GM21526 (cell line): Measurements from ENCODE around the gene TTLL10.

ENCODE experiments used
- ATAC-seq: cut with Tn5 transposase; IDR thresholded peaks from one replicate; pipeline ENCODE4 v1.9.1; 2021; ENCODE audit warnings: moderate library complexity; ENCODE audit not compliant: unreplicated experiment, low FRiP score

The TTLL10 gene, protein sequence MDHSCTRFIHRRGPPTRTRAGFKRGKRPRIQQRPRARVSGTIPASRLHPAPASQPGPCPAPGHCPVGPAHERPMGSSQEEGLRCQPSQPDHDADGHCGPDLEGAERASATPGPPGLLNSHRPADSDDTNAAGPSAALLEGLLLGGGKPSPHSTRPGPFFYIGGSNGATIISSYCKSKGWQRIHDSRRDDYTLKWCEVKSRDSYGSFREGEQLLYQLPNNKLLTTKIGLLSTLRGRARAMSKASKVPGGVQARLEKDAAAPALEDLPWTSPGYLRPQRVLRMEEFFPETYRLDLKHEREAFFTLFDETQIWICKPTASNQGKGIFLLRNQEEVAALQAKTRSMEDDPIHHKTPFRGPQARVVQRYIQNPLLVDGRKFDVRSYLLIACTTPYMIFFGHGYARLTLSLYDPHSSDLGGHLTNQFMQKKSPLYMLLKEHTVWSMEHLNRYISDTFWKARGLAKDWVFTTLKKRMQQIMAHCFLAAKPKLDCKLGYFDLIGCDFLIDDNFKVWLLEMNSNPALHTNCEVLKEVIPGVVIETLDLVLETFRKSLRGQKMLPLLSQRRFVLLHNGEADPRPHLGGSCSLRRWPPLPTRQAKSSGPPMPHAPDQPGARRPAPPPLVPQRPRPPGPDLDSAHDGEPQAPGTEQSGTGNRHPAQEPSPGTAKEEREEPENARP

DNA sequence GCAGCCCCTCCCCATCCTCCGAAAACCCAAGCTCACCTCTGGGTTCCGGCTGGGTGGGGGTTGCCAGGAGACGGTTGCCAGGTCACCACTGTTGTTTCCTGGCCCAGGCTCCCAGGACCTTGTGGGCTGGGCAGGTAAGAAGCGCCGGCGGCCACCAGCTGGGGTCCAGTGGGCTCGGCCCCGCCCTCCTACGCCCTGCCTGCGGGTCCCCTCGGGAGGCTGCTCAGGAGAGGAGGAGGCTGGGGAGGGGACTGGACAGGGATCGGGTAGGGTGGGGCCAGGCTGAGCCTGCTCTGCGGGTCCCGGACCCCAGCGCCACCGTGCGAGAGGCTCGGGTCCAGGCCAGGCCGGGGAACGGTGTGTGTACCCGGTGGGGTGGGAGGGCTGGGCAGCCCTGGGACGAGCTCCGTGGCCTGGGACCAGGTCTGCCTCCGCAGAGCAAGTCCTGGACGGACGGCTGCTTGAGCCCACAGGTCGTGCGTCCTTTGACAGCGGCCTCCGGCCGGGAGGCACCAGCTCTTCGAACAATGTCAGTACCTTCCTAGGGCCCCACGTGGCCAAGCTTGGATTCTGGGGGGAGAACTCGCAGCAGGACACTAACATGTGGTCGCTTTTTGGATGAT lies at the start of gene TTLL10:
TSS of gene TTLL10 (plus strand) at position 88 of the 623 bp plus-strand sequence. CDS start 5,336 bp downstream, outside the sequence.
- ATAC-seq, result no peak

DNA sequence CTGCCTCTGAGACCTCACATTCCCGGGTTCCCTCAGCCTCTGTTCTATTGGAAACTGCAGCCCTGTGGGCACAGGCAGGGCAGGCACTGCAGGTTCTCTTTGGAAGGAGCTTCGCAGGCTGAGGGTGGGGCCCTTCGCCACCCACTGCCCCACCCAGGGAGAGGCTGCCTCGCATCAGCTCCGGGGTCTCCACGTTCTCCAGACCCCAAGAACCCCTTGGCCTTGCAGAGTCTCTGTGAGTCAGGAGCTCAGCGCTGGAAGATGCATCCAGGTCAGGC lies 49.2 kb upstream of the TTLL10 start:
- no peak for ATAC-seq

- ATAC-seq, result no peak
Measured at GRCh38 chr1:1124786-1125642, 48.7 kb upstream of the TTLL10 start.

DNA sequence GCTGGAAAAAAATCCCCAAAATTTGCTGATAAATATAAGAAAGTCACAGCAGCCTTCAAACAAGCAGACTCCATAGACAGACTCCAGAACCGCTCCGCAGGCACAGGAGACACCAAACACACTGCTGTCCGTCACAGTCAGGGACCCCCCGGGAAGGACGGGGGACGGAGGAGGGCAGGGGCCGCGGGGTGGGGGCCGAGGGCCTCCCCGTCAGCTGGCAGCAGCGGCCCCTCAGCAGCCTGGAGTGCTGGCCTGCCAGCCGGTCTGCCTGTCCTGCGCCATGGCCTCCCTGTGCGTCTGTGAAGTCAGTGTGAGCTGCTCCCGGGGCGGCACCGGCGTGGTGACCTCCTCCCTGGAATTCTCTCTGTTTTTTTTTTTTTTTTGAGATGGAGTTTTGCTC lies 47.7 kb upstream of the TTLL10 start:
- no peak for ATAC-seq

- no peak for ATAC-seq
Measured at GRCh38 chr1:1127551-1128451, 45.9 kb upstream of the TTLL10 start.

- ATAC-seq, result no peak
Measured at GRCh38 chr1:1128454-1129139, 45.1 kb upstream of the TTLL10 start.

- ATAC-seq, result no peak
Measured at GRCh38 chr1:1129381-1129821, 44.3 kb upstream of the TTLL10 start.

DNA sequence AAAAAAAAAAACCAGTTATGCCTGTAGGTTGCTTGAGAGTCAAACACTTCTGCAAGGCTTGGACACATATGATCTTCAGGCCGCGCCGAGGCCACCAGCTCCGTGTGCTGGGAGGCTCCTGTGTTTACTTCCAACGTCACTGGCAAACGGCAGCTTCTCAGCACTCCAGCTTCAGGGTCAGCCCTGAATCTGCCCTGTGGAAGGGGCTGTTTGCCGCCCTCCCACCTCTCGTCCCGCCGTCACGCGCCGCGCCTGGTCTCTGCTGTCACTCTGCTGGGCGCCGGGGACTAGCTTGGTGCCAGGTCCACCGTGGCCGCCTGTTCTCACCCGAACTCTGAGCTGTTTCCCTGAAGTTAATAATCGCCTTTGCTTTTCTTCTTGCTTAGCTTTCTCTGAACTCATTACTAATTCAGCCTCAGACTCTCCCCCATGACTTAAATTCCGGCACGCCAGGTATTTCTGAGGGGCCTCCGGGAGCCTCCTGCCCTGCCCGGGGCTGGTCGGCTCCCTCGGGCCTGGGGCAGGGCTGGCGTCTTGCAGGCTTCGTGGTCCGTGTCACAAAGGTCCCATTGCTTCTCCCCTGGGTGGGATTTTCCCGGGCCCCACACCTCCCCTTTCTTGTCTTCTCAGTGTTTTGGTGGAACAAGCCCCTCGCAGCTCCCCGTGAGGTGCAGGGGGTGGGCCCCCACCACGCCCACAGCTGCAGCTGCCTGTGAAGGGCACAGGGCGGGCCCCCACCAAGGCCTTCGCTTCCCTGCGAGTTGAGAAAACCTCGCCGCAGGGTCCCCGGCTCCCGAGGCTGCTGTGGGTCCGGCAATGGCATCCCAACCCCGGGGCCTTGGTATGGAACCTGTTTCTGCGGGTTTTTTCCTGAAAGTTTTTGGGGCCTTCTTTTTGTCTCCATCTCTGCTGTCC lies 43.2 kb upstream of the TTLL10 start:
- no peak for ATAC-seq

GRCh38 chr1:1132042-1132950 lies 41.4 kb upstream of the TTLL10 start:
- ATAC-seq, result no peak

DNA sequence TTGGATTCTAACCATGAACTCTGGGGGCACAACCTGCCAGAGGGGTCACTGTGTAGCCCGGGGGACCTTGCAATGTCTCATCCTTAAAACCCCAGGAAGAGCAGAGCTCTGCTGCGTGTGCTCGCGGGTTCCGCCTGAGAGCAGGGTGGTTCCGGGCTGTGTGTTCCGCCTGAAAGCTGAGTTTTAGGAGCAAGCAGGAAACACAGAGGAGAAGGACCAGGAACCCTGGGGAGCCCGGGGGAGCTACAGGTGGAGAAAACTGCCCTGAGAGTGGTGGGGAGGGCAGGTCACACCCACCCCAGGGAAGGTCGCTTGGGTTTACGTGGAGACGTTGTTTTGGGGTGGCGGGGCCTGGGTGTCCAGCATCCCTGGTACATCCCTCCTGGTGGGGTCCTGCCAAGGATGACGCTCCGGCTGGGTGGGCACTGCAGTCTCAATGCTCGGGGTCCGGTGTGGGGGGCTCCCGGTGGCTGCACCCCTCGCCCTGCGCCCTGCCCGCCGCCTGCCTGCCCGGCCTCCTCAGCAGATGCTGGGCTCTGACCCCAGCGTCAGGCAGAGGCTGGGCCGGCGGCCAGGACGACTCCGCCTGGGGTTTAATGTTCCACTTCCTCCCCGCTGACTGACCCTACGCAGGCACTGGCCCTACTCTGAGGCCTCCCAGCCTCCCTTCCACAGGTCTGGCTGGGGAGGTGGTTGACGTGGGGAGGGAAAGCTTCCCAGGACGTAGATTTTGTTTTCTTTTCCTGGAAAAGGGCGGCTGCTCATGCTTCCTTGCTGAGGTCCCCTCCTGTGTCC lies 40.5 kb upstream of the TTLL10 start:
- no peak for ATAC-seq

GRCh38 chr1:1134300-1134970 lies 39.2 kb upstream of the TTLL10 start:
- ATAC-seq, result no peak

GRCh38 chr1:1135339-1136136 lies 38.1 kb upstream of the TTLL10 start:
- no peak for ATAC-seq

- ATAC-seq, result no peak
Measured at GRCh38 chr1:1136547-1137230, 37.0 kb upstream of the TTLL10 start.

DNA sequence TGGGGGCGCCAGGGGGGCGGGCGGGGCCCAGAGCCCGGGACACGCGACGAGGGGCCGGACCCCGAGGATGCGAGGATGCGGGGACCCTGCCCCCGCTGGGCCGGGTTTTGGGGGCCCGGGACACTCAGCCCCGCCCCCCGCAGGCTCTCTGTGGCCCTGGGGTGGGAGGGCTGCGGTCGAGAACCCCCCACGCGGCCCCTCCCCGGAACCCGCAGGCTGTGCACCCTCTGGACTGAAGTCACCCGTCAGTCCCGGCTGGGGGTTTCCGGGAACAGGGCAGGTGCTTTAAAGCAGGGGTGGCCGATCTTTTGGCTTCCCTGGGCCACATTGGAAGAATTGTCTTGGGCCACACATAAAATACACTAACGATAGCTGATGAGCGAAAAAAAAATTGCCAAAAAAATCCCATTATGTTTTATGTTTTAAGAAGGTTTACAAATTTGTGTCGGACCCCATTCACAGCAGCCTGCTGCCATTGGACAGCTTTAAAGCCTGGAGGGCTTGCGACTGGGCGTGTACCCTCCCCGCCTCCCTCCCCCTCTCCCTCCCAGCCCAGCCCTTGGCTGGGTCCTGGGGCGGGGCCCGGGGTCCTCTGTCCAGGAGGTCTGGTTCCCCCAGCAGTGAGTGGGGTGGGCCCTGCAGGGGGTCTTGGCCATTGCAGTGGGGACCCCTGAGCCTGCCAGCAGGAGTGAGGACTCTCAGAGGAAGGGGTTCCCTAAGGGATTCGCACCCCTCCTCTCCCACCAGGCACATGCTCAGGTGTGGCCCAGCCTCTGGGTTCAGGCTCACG lies 36.2 kb upstream of the TTLL10 start:
- no peak for ATAC-seq
